ENCODE results near the gene PRICKLE4.

The PRICKLE4 gene

GRCh38 chr6:41780551-41781365 lies at the start of gene PRICKLE4:
TSS of gene PRICKLE4 (plus strand) at chr6:41780782. CDS start at chr6:41783474, 2,692 bp downstream.
- peak within 1 kb of the TSS; percentile 77 for H3K9ac ChIP-seq (ENCODE audit: insufficient read length, low read depth)
- H3K27me3 ChIP-seq (ENCODE audit: insufficient read depth, insufficient read length), result peaks cover 20% of the 10 kb centered on the region
- no peak for DNase-seq (ENCODE audit: low read depth, low spot score)

GRCh38 chr6:41731561-41732086 lies 49.0 kb upstream of the PRICKLE4 start:
- Histone ChIP-seq H3K4me3 (ENCODE audit: insufficient read length, low read depth) (no peak overlapping the region), H3K36me3 (ENCODE audit: insufficient read depth, insufficient read length, low read length) (no peaks in the 10 kb centered on the region), H3K4me1 (ENCODE audit: insufficient read depth, insufficient read length) (peaks cover 10% of the 10 kb centered on the region), H3K9me3 (ENCODE audit: insufficient read depth, low read length) (no peaks in the 10 kb centered on the region), H3K27me3 (ENCODE audit: insufficient read depth, insufficient read length) (peaks cover 6% of the 10 kb centered on the region), H3K9ac (ENCODE audit: insufficient read length, low read depth) (no peak overlapping the region)
- TF ChIP-seq YY1 (IDR thresholded peaks at IDR 0.05; ENCODE audit: insufficient read depth, insufficient read length), result no peak
- TF ChIP-seq ZNF274 (IDR thresholded peaks at IDR 0.05; ENCODE audit: low read depth, low read length), result no peak
- TF ChIP-seq SUZ12 (IDR thresholded peaks at IDR 0.05; ENCODE audit: extremely low read depth, insufficient read depth, insufficient read length), result no peak
- no peak for DNase-seq (ENCODE audit: low read depth, low spot score)

More at GRCh38 chr6:41780551-41781365, at the start of gene PRICKLE4:
- Histone ChIP-seq H3K9me3 (ENCODE audit: insufficient read depth, low read length) (peaks cover 10% of the 10 kb centered on the region; the same call in 1 of the 2 replicates), H3K4me1 (ENCODE audit: insufficient read depth, insufficient read length) (no peaks in the 10 kb centered on the region), H3K36me3 (ENCODE audit: insufficient read depth, insufficient read length, low read length) (peaks cover 8% of the 10 kb centered on the region), H3K4me3 (ENCODE audit: insufficient read length, low read depth) (peak within 1 kb of the TSS; percentile 58)
- TF ChIP-seq ZNF274 (IDR thresholded peaks at IDR 0.05; ENCODE audit: low read depth, low read length), result no peak
- TF ChIP-seq SUZ12 (IDR thresholded peaks at IDR 0.05; ENCODE audit: extremely low read depth, insufficient read depth, insufficient read length), result no peak
- TF ChIP-seq YY1 (IDR thresholded peaks at IDR 0.05; ENCODE audit: insufficient read depth, insufficient read length), result no peak

GRCh38 chr6:41732149-41732548 lies 48.4 kb upstream of the PRICKLE4 start:
- H3K4me3 ChIP-seq (ENCODE audit: insufficient read length, low read depth), result no peak overlapping the region
- no peak overlapping the region for H3K9ac ChIP-seq (ENCODE audit: insufficient read length, low read depth)
- no peak for DNase-seq (ENCODE audit: low read depth, low spot score)
- H3K4me1 ChIP-seq (ENCODE audit: insufficient read depth, insufficient read length), result peaks cover 12% of the 10 kb centered on the region
- TF ChIP-seq ZNF274 (IDR thresholded peaks at IDR 0.05; ENCODE audit: low read depth, low read length) (no peak), SUZ12 (IDR thresholded peaks at IDR 0.05; ENCODE audit: extremely low read depth, insufficient read depth, insufficient read length) (no peak), YY1 (IDR thresholded peaks at IDR 0.05; ENCODE audit: insufficient read depth, insufficient read length) (no peak)
- H3K36me3 ChIP-seq (ENCODE audit: insufficient read depth, insufficient read length, low read length), result no peaks in the 10 kb centered on the region
- H3K9me3 ChIP-seq (ENCODE audit: insufficient read depth, low read length), result no peaks in the 10 kb centered on the region
- peaks cover 6% of the 10 kb centered on the region for H3K27me3 ChIP-seq (ENCODE audit: insufficient read depth, insufficient read length)

- Histone ChIP-seq H3K4me3 (ENCODE audit: insufficient read length, low read depth) (peak overlapping the region; percentile 47), H3K4me1 (ENCODE audit: insufficient read depth, insufficient read length) (peaks cover 12% of the 10 kb centered on the region), H3K27me3 (ENCODE audit: insufficient read depth, insufficient read length) (peaks cover 6% of the 10 kb centered on the region), H3K36me3 (ENCODE audit: insufficient read depth, insufficient read length, low read length) (no peaks in the 10 kb centered on the region), H3K9ac (ENCODE audit: insufficient read length, low read depth) (peak overlapping the region; percentile 68), H3K9me3 (ENCODE audit: insufficient read depth, low read length) (no peaks in the 10 kb centered on the region)
- DNase-seq (ENCODE audit: low read depth, low spot score), result no peak
- TF ChIP-seq ZNF274 (IDR thresholded peaks at IDR 0.05; ENCODE audit: low read depth, low read length), result no peak
- TF ChIP-seq SUZ12 (IDR thresholded peaks at IDR 0.05; ENCODE audit: extremely low read depth, insufficient read depth, insufficient read length), result no peak
Observed at GRCh38 chr6:41732591-41733359, 47.8 kb upstream of the PRICKLE4 start.

- Histone ChIP-seq H3K9ac (ENCODE audit: insufficient read length, low read depth) (peak overlapping the region; percentile 68), H3K4me1 (ENCODE audit: insufficient read depth, insufficient read length) (peaks cover 12% of the 10 kb centered on the region)
- no peak for DNase-seq (ENCODE audit: low read depth, low spot score)
Observed at GRCh38 chr6:41733360-41733706, 47.2 kb upstream of the PRICKLE4 start.

GRCh38 chr6:41733707-41734665 lies 46.6 kb upstream of the PRICKLE4 start:
- TF ChIP-seq ZNF274 (IDR thresholded peaks at IDR 0.05; ENCODE audit: low read depth, low read length) (no peak), YY1 (IDR thresholded peaks at IDR 0.05; ENCODE audit: insufficient read depth, insufficient read length) (no peak)
- Histone ChIP-seq H3K27me3 (ENCODE audit: insufficient read depth, insufficient read length) (peaks cover 6% of the 10 kb centered on the region), H3K36me3 (ENCODE audit: insufficient read depth, insufficient read length, low read length) (no peaks in the 10 kb centered on the region), H3K4me3 (ENCODE audit: insufficient read length, low read depth) (peak overlapping the region; percentile 47), H3K9me3 (ENCODE audit: insufficient read depth, low read length) (no peaks in the 10 kb centered on the region), H3K9ac (ENCODE audit: insufficient read length, low read depth) (peak overlapping the region; percentile 68), H3K4me1 (ENCODE audit: insufficient read depth, insufficient read length) (peaks cover 13% of the 10 kb centered on the region)
- no peak for DNase-seq (ENCODE audit: low read depth, low spot score)

More at GRCh38 chr6:41733360-41733706, 47.2 kb upstream of the PRICKLE4 start:
- TF ChIP-seq ZNF274 (IDR thresholded peaks at IDR 0.05; ENCODE audit: low read depth, low read length) (no peak), YY1 (IDR thresholded peaks at IDR 0.05; ENCODE audit: insufficient read depth, insufficient read length) (no peak), SUZ12 (IDR thresholded peaks at IDR 0.05; ENCODE audit: extremely low read depth, insufficient read depth, insufficient read length) (no peak)
- H3K27me3 ChIP-seq (ENCODE audit: insufficient read depth, insufficient read length), result peaks cover 6% of the 10 kb centered on the region
- H3K36me3 ChIP-seq (ENCODE audit: insufficient read depth, insufficient read length, low read length), result no peaks in the 10 kb centered on the region
- no peaks in the 10 kb centered on the region for H3K9me3 ChIP-seq (ENCODE audit: insufficient read depth, low read length)
- H3K4me3 ChIP-seq (ENCODE audit: insufficient read length, low read depth), result peak overlapping the region; percentile 47
